GM21390 (cell line): Measurements from ENCODE around the gene FBP1.

Experiments
- ATAC-seq: cut with Tn5 transposase; IDR thresholded peaks from one replicate; pipeline ENCODE4 v1.9.1; 2021; ENCODE audit not compliant: unreplicated experiment

Gene FBP1

DNA sequence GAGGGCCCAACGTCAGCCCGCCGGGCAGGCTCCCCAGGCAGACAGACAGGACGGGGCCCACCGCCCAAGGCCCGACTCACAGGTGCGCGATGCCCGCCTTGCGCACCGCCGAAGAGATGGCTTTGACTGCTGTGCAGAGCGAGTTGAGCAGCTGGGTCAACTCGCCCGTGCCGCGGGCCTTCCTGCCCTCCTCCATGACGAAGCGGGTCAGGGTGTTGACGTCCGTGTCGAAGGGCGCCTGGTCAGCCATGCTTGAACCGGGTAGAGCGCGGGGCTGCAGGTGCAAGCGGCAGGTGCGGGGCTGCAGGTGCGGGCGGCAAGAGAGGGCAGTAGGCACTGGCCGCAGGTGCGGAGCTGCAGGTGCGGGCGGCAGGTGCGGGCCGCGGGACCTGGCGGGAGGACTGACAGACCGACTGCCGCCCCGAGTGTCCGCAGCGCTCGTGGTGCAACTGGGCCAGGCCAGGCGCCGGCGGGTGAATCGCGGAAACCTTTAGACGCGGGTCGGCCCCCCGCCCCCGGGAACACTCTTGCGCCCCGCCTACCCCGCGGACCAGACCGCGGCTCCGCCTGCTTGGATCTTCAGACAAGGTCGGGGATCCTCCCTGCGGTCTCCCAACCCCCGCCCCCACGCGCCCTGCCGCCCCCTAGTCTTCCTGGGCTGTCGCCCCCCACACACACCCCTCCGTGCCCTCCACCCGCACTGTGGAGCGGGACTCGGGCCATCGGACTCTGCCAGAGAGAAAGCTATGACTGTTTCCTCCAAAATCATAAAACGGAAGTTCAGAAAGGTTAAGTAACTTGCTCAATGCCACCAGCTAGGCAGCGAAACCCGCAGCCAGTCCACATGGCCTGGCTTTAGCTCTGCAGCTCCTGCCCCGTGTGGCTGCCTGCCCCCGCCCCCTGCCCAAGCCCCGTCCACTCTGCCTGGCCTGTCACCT lies at the start of gene FBP1:
Gene FBP1, minus strand, starts transcription at position 458 of the 938 bp plus-strand sequence. Its CDS starts 208 bp downstream, at position 250.
- ATAC-seq = no peak

DNA sequence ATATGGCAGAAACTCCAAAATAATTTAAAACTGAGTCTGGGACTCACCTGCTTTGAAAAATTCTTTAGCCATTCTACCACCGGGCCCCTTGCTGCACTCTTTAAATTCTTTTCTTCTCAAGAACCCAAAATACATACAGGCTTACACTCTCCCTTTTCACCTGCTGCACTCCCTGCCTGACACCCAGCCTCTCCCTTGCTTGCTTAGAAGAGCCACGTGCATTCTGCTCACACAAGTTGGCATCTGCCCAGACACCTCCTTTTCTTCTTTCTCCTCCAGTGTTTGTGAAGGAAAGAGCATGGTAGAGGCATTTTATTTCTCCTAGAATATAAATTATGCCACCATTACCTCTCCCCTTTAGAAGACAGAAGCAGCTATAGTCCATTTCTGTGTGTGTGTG lies 48.1 kb upstream of the FBP1 start:
- no peak for ATAC-seq

DNA sequence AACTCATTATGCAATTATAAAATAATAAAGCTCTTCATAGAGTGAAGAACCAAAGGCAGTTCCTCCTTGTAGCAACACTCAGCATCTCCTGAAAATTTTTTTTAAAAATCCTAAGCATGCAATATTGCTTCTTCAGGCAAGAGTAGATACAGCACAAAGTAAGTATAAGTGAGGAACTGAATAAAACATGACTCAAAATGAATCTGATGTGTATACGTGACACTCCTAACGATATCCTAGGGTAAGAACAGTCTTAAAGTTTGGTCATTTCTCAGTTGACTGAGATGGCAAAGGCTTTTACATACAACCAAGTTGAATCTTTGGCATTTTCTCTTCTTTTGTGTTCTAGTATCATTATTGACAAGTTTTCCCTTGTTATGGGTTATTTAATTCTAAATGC lies 46.0 kb upstream of the FBP1 start:
- ATAC-seq = no peak

- peak; percentile 48 for ATAC-seq
Observed at GRCh38 chr9:94681508-94681907, 42.2 kb upstream of the FBP1 start.

GRCh38 chr9:94680621-94681020 lies 41.3 kb upstream of the FBP1 start:
- ATAC-seq = no peak

DNA sequence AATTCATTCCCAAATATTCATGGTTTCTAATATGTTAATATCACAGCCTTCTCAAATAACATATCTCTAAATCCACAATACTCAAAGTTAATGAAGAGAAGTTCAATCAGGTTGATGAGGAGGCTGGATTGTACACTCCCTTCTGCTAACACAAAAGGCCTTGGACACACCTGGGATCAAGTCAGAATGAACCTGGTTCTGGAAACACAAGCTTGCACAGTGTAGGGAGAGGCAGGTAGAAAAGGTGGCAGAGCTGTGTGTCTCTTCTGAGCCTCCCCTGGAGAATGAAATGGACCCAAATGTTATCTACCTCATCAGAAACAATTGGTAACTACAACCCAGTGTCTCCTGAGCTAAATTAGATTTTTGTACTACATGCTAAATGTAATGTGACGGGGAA lies 40.7 kb upstream of the FBP1 start:
- no peak for ATAC-seq

- ATAC-seq = no peak
Observed at GRCh38 chr9:94679587-94679986, 40.3 kb upstream of the FBP1 start.

DNA sequence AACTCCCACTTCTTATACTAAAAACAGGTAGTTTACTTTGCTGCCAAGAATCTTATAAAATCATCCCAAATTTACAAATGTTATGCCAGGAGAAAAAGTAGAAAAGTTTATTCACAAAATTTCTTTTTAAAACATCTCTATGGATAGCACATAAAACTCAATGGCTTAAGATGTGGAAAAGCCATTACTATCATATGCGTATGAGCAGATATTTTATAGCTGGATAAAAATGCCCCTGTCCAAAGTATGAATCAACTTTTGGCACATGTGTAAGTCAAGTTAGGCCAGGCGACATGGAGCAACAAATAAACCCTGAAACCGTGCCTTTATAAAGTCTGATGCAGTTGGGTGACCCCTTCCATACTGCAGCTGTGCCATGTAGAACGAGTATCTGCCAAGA lies 38.6 kb upstream of the FBP1 start:
- no peak for ATAC-seq

DNA sequence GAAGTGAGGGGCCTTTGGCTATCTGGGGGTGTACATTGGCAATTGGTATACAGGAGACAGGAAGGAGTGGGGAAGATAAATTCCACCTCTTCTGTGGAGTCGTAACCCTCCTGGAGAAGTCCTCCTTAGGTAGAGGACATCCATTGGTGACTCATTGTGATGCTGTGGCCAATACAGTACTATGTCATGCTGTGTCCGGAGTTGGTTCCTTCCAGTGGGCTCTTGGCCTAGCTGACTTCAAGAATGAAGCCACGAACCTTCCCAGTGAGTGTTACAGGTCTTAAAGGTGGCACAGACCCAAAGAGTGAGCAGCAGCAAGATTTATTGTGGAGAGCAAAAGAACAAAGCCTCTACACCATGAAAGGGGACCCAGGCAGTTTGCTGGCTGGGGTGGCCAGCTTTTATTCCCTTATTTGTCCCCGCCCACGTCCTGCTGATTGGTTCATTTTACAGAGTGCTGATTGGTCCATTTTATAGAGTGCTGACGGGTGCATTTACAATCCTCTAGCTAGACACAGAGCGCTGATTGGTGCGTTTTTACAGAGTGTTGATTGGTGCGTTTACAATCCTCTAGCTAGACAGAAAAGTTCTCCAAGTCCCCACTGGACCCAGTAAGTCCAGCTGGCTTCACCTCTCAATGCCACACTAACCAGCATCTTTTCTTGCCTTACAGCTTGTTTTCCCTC lies 37.3 kb upstream of the FBP1 start:
- no peak for ATAC-seq

- no peak for ATAC-seq
Observed at GRCh38 chr9:94675008-94675881, 35.9 kb upstream of the FBP1 start.

- no peak for ATAC-seq
Observed at GRCh38 chr9:94672811-94673487, 33.6 kb upstream of the FBP1 start.

DNA sequence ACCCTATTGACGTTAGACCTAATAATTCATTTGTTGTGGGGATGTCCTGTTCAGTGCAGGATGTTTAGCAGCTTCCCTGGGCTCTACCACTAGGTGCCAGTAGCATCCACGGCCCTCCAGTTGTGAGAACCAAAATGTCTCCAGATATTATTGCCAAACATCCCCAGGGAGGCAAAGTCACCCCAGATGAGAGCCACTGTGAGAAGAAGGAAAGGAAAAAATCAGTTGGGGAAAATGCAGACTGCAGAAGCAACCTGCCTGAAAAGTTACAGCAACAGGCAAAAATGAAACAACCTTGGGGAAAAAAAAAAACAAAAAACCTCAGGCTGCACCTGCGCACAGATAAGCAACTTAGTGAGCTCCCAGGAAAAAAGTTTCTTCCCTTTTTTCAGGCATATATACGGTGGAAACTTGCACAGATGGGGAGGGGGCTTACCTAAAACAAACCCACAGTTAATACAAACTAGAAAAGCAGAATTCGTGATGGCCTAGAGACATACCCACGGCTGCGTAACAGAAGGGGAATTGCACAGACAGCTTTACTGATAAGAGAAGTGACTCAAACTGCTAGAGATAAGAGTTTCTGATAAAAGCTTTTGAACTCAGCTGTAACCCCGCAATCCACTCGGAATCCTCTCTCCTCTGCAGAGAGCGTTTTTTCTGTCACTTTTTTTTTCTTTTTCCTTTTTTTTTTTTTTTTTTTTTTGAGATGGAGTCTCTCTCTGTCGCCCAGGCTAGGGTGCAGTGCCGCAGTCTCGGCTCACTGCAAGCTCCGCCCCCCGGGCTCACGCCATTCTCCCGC lies 29.8 kb upstream of the FBP1 start:
- peak; percentile 76 for ATAC-seq

DNA sequence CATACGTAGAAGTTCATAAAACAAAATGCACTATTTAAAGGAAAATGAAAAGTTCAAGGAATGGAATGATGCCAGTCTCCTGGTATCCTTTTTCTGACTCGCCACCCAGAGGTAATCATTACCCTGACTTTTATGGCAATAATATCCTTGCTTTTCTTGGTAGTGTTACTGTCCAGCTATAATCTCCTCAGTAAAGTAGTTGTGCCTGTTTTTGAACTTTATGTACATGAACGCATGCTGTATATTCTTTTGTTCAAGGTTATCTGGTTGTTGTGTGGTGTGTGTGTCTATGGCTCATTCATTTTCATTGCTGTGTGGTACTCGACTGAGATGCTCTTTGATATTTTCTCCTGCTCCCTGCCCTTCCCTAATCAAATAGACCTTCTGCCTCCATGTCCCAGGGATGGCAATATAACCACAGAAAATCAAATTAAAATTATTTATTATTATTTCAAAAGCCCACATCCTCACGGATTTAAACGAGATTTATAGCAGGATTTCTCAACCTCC lies 29.2 kb upstream of the FBP1 start:
- no peak for ATAC-seq

DNA sequence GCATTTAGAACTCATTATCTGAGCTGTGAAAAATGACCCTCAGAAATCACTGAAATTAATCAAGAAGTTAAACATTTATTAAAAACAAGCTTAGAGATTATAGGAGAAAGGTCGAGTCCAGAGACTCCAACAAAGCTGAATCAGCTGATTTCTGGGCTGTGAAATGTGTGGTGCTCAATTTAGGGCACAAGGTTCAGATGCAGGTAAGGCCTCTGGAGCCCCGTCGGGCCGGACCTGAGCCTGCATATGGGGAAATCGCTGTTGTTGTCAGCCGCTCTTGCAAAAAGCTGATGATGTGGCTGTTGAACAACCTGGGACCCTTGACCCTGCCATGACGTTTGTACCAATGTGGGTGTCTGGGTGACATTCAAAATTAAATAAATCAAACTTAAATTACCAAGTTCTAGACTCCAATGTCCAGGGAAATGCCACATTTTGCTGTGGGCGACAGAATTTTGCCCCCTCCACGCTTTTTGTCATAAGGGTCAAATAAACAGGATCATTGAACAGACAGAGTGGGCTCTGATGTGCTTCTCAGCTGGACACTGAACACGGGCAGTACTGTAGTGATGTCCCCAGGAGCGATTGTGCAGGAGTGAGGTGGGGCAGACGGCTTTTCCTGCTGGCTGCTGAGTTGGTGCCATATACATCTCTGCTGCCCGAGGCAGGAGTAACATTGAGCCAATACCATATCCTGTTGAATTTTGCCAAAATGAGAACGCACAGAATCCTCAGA lies 27.2 kb upstream of the FBP1 start:
- no peak for ATAC-seq

- ATAC-seq = no peak
Observed at GRCh38 chr9:94665613-94666012, 26.3 kb upstream of the FBP1 start.

DNA sequence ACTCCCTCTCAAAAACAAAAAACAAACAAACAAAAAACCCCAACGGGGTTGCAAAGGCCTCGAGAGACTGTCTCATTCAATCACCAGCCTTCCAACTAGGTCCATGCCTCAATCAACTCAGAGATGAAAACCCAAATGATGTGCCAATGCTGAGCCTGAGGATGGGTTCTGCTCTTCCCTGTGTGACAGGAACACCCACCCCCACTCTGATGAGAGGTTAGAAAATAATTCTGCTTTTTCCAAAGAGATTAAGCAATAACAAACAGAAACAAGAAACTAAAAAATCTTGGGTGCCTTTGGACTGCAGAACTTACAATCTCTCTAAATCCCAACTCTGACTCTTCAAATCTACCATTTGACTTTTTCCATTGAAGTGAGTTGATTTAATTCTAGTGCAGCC lies 25.5 kb upstream of the FBP1 start:
- no peak for ATAC-seq

DNA sequence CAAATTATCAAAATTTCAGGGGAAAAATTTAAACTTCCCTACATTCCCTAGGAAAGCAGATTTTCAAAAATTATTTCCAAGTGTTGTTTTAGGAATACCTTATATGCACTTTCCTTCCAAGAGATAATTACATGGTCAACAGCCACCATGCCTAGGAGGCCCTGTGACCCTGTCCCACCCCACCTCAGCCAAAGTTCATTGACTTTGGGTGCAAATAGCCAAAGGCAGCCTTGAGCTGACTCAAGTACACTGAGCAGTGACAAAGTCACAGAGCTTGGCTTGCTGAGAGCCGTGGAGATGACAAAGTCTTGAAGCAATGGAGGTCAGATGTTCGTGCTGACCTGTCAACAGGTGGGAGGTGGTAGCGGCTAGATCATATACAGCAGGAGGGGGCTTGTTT lies 24.3 kb upstream of the FBP1 start:
- no peak for ATAC-seq

DNA sequence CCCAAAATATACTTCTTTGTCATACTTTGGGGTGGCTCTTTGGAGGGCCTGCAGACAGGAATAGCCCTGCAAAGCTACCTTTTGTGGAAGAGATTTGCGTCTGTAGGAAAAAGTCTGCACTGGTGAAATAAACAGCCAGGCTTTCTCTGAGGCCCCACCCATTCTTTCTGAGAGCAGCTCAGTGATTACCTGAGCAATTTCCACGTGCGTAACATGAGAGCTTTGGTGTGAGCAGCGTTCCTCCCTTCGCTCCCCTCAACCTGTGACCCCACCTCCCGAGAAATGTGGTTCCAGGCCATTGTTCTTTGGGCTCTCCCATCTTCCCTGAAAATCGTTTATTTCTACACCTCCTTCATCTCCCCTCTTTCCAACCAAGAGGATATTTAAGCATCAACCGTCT lies 23.8 kb upstream of the FBP1 start:
- no peak for ATAC-seq
